ENCODE measurements around the gene ZNF892.
A peak's percentile ranks its signal among the peaks of the same experiment; 100 is the strongest.
"Not testable (repeated sequence)": the region's sequence is repeated elsewhere in the genome, so short reads cannot be mapped to it uniquely, and the experiment has no call there.

ZNF892 gene

DNA sequence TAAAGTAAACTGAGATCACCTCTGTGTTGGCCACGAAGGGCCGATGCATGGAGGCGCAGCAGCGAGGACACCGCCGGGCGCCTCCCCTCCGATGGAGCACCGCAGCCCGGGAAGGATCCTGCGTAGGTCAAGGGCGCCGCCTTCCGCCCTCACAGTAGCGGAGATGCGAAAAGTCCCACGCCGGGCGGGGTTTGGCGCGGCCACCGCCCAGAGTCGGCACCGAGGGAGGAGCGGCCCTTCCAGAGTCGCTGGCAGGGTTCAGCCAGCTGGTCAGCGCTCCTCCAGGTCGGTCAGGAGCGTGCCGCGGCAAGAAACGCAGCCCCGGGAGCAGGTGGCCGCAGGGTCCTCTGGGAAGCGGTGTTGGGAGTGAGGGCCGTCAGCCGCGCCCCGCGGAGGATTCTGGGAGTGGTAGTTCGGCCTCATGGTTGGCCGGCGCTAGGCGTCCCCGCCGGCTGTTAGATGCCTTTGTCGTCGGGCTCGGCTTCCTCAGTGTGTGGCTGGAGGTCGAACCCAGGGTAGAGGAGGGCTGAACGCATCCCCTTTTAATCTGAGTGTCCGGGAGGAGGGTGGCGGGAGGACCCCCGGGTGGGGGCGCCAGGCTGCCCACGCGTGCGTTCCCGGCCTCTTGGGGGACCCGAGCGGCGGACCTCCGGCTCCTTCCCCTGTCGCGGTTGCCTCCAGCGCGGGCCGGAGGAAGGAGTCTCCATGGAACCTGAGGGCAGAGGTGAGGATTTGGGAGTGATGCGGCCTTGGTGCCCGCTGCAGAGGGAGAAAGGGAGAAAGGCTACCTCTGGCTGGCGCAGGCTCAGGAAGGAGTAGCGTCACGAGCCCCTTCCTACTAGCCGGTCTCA is at the start of gene ZNF892:
Gene ZNF892, plus strand, starts transcription at position 411 of the 851 bp plus-strand sequence. Its CDS starts 295 bp downstream, at position 706.
- peak; percentile 51 for DNase-seq (ENCODE audit: low read depth, low spot score)

DNA sequence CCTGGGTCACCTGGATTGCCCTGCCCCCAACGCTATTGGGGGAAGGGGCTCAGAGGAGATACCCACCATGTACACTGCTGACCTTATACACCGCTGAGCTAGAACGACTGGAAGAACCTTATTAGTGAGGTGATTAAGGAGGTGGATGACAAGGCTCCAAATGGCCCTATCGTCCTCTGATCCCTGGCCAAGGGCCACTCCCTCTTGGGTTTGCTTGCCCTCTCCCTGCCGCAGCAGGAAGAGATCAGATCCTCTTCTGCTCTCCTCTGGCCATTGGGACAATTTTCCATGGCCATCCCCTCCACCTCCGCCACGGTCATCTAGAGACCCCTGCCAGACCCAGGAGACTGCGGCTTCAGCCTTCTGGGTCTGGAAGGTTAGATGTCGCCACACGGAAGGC is 48.9 kb upstream of the ZNF892 start:
- no peak for DNase-seq (ENCODE audit: low read depth, low spot score)

DNA sequence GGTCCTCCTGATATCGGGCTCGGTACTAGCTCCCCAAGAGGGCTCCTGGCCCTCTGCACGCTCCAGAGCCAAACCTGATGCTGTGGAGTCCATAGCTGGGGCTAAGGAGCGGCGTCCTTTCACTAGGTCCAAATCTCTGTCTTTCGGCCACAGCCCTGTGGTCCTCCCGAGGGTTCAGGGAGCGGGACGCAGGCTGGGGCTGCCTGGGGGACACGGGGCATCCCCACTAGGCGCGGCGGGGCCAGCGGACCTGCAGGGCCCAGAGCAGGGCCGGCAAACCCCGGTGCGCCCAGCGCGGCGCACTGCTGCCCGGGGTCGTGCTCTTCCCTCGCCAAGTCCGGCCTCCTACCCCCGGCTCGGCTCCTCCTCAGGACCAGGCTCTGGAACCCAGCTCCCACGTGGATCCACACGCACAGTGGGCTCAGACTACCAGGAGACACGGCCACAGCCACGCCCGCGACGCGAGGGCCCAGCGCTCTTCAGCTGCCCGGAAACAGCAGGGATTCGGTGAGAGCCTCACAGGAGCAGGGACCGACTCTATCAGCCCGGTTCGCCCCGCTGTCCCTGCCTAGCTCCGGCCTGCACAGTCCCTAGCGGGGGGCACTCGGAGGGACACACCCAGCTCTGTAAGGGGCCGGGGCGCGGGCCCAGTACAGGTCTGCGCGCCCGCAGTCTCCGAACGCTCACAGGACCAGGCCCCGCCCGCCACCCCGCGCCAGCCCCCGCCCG is 48.3 kb upstream of the ZNF892 start:
- DNase-seq (ENCODE audit: low read depth, low spot score), result no peak

- DNase-seq (ENCODE audit: low read depth, low spot score), result peak; percentile 35
These were observed 47.5 kb upstream of the ZNF892 start, which contains the start of gene ZNF514 for GRCh38 chr2:95159690-95160449. Gene ZNF514, minus strand, starts transcription at chr2:95159848. Its CDS starts 6,595 bp downstream, at chr2:95153253.

DNA sequence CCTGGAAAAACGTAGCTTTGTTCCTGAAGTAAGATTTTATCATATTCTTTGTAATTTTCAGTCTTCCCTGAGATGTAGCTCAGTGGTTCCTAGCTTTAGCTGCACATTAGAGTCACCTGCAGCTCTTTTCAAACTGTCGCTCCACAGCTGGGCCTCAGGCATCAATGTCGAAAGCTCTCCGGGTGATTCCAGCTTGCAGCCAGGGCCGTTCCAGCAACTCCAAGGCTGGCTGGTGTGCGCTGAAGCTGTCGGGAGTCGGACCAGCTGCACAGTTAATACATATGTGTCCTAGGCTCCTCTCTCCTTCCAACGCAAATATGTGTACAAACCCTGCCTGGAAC is 42.3 kb upstream of the ZNF892 start:
- no peak for DNase-seq (ENCODE audit: low read depth, low spot score)

DNA sequence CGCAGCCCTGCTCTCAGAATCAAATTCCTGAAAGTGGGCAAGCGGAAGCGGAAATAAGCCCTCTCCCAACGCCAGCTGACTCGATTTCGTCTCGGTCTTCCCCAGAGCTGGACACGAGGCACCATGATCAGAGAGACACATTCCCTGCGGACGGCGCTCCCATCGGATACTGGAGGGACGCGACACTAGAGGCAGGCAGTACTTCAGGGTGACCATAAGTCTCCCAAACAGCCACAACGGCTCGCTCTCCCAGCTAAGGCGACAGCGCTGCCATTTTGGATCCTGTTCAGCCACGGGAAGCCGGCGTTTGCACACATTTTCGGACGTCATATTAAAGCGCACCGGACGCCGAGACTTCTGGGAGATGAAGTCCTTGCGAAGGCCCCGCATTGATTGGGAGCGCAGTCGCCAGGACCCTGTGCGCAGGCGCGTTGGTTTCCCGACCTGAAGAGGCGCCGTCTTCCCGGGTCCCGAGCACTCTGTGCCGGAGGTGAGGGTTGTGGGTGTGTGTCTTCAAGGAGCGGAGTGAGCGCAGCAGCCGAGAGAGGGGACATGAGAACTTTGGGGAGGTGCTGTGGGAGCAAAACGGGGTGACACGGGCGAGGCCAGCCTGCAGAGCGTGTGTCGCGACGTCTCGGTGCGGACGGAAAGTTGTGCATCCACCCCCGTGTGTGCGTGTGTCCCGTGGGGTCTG is 41.8 kb upstream of the ZNF892 start, which contains the start of gene ZNF2:
Gene ZNF2, plus strand, starts transcription at position 439 of the 694 bp plus-strand sequence. CDS start 10,418 bp downstream, outside the sequence.
- DNase-seq (ENCODE audit: low read depth, low spot score), result peak; percentile 93

DNA sequence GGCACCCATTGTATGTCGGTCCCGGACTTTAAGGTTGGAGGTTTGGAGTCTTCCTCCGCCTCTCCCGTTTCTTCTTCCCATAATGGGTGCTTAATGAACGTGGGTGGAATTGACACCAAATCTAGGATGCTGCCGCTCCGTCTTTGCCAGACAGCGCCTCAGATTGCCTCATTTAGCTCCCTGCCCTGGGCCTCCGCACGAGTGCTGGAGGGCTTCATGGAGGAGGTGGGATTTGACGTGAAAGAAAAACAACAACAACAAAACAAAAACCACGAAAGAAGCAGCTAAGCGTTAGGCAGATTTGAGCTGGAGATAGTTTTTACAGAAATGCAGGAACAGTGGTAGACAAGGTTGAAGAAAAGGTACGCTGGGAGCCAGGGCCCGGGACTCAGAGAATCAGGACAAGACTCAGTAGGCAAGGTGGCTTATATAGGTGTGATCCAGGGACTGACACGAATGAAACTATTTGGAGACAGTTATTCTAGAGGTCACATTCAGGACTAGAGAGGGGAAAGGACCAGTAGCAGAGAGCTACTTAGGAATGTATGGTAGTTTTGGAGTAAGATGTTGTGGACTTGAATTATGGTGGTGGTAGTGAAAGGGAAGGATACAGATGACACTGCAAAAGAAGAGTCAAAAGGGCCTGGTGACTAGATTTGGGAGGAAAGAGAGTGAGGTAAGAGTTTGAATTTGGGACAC is 41.1 kb upstream of the ZNF892 start:
- no peak for DNase-seq (ENCODE audit: low read depth, low spot score)

- no peak for DNase-seq (ENCODE audit: low read depth, low spot score)
These were observed 35.4 kb upstream of the ZNF892 start for GRCh38 chr2:95171902-95172301.

DNA sequence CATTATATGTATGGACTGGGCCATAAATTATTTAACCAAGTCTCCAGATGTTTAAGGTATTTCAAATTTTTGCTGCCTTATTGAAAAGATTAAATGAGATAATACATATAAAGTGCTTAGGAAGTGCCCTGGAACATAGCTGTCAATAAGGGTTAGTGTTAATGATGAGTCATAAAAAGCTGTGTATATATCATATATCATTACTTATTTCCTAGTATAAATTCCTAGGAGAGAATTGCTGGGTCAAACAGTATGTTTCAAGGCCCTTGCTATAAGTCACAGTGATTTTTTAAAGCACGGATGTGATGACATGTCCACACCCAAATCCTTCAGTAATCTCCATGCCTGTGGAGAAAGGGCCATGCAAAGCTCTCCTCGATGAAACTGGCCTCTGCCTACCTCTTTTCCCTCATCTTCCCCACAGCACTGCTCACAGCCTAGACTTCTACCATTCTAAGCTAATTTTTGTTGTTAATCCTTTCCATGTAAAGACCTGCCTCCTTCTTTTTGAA is 33.2 kb upstream of the ZNF892 start:
- no peak for DNase-seq (ENCODE audit: low read depth, low spot score)

DNA sequence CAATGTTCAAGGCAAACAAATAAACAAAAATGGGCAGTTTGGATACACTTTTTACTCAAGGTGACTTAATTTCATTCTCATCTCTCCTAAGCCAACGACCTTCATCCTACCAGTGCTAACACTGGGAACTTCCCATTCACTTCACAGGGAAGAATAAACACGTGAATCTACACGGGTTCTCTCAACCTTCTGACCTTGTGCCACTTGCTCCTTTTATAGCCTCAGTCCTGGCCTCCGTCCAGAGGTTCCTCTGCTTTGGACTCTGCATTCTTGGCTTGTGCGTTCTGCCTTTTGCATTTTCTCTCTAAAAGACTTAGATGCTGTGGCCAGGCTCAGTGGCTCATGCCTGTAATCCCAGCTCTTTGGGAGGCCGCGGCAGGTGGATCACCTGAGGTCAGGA is 27.9 kb upstream of the ZNF892 start:
- no peak for DNase-seq (ENCODE audit: low read depth, low spot score)

DNA sequence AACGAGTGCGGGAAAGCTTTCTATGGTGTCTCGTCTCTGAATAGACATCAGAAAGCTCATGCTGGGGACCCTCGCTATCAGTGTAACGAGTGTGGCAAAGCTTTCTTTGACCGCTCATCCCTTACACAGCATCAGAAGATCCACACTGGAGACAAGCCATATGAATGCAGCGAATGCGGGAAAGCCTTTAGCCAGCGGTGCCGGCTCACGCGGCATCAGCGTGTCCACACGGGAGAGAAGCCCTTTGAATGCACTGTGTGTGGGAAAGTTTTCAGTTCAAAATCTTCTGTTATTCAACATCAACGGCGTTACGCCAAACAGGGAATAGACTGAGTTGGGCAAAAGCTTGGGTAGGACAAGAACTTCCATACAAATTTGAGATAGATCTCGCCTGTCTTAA is 25.5 kb upstream of the ZNF892 start:
- DNase-seq (ENCODE audit: low read depth, low spot score), result no peak

DNA sequence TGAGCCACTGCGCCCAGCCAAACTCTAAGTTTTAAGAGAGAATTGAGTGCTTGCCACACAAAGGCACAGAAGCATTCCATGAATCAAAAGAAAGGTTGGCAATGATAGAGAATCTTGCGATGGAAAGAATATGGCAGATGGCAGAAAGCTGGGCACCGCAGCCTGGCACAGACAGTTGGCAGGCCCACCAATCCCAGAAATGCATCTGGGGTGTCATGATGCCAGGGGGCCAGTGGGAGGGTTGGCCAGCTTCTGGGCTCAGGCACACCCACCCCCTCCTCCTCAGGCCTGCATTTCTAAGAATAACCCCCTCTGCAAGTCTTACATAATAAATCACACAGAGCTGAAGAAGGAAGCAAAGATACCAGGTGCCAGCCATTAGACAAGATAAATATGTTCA is 22.1 kb upstream of the ZNF892 start:
- DNase-seq (ENCODE audit: low read depth, low spot score), result no peak

- DNase-seq (ENCODE audit: low read depth, low spot score), result no peak
These were observed 21.3 kb upstream of the ZNF892 start for GRCh38 chr2:95185973-95186372.

- not testable (repeated sequence) for DNase-seq (ENCODE audit: low read depth, low spot score)
These were observed 14.4 kb upstream of the ZNF892 start for GRCh38 chr2:95192956-95193355.

GRCh38 chr2:95203911-95204310 is 3.4 kb upstream of the ZNF892 start:
- DNase-seq (ENCODE audit: low read depth, low spot score), result no peak

DNA sequence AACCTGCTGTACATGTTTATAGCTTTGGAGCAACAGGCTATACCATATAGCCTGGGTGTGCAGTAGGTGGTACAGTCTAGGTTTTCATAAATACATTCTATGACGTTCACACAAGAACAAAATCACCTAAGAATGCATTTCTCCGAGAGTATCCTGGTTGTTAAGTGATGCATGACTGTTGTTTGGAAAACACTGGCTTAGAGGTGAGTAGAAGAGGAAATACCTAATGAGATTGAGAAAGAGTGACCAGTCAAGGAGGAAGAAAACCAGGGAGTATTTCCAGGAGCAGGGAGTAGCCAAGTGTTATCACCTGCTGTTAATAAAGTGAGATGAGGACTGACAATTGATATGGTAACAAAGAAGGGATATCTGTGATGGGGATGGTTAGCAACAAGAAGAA is 2.9 kb upstream of the ZNF892 start:
- DNase-seq (ENCODE audit: low read depth, low spot score), result no peak

GRCh38 chr2:95206096-95206495 is 1.2 kb upstream of the ZNF892 start:
- no peak for DNase-seq (ENCODE audit: low read depth, low spot score)

DNA sequence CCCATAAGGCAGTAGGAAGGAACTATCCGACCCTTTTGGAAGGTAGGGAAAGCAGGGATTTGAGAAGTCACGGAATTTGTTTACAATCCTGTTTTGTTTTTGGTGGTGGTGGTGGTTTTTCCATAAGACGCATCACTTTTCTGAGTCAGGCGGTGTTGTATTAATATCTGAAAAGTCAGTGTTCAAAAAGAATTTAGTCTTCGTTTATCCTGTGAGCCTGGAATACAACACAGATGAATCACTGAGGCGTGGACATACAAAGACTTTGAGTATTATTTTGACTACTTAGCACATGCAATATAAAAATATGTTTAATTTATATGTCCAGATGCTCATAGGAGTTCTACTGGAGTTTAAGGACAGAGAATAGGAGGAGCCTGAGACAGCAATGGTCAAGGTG is 785 bp downstream of the ZNF892 start:
- DNase-seq (ENCODE audit: low read depth, low spot score), result no peak

- no peak for DNase-seq (ENCODE audit: low read depth, low spot score)
These were observed 7.8 kb downstream of the ZNF892 start for GRCh38 chr2:95215018-95215612.

- DNase-seq (ENCODE audit: low read depth, low spot score), result no peak
These were observed 13.1 kb downstream of the ZNF892 start for GRCh38 chr2:95220449-95220848.

Data from activated naive CD8-positive, alpha-beta T cell treated with anti-CD3 and anti-CD28 coated beads, Interleukin-2, amount 50 U/mL, for 16 hours (primary cell).